NCI-H2107 (cell line): ENCODE measurements around the gene KIF11.

Experiments
- DNase-seq: peaks from one replicate; lab custom pipeline; 2025; lab: John Stamatoyannopoulos, UW

The KIF11 gene

DNA sequence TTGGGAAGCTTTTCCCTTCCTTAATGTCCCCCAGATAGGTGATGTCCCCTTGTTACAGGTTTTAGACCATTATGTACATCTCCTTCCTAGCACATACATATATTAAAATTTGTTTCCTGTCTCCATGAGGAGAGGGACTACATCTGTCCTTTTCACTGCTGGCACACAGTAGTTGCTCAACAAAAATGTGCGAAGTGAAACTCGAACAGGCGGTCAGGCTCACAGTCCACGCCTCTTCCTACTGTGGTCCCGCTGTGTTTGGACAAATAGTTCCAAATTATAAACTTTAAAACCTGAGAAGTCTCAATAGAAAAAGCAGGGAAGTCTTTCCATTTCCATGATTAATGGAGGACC lies 95.6 kb downstream of the KIF11 start:
- DNase-seq = no peak

DNA sequence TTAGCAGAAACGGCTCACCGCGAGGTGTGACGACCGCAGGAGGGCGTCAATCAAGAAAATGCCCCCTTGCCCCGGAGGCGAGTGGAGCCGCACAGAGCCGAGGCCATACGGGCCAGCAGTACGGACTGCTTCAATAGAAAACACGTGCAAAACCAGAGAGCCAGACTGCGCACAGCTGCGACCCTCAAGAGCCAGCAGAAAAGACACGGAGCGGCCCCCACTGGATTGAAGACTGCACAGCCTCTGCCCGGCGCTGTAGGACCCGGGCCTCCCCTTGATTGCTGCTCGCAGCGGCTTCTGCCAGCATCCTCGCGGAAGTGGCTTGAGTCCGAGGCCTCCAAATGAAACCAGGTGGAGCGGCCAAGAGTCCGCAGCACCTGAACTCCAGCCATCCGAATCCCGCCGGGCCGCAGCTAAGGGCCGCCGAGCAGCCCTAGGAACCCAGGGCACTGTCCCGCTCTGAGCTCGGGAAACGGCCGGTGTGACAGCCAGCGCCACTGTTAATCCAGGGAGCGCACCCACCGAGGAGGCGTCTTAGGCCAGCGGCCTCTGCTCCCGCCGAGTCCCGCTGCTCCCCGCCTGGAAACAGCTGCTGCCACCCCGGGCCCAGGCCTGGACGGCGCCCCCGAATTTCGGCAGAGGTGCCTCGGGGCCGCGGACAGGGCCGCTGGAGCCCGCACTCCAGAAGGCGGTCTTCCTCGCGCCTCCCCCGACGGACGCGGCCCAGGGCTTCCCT lies 96.2 kb downstream of the KIF11 start:
- no peak for DNase-seq

DNA sequence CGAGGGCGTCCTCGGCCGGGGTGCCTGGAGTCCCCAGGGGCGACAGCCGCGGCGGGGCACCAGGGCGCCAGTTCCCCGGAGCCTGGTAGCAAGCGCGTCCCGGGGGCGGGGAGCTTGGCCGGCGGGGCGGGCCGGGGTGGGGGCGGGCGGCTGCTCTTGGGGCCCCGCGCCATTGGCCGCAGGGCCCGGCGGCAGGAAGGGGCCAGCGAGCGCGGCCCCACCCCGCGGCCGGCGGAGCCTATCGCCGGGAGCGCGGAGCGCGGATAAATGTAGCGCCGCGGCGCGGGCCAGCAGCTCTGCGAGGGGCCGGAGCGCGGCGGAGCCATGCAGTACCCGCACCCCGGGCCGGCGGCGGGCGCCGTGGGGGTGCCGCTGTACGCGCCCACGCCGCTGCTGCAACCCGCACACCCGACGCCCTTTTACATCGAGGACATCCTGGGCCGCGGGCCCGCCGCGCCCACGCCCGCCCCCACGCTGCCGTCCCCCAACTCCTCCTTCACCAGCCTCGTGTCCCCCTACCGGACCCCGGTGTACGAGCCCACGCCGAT lies 96.8 kb downstream of the KIF11 start, which contains the start of gene HHEX:
TSS of gene HHEX (plus strand) at position 293 of the 548 bp plus-strand sequence. CDS start at position 325, 32 bp downstream.
- no peak for DNase-seq

DNA sequence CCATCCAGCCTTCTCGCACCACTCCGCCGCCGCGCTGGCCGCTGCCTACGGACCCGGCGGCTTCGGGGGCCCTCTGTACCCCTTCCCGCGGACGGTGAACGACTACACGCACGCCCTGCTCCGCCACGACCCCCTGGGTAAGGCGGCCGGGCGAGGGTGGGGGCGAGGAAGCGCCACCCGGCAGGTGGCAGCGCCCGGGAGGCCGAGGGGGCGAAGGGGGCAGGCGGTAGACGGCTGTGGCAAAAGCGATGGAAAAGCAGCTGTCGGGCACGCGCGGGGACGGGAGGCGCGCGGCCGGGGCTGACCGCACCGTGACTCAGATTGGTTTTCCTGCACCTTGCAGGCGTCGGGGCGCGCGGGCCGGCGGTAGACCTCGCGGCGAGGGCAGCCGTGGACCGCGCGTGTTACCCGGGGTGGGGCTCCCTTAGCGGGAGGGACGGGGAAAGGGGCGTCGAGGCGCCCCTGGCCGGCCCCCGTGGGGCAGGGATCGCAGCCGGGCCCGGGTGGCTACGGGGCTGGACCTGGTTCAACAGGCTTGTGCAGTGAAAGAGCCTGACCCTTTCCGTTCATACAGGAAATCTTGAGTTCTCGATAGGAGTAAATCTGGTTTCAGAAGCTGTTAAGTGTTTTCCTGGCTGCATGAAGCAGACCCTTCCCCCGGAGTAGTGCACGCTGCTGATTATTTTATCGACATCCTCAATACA lies 97.4 kb downstream of the KIF11 start:
- DNase-seq = no peak

DNA sequence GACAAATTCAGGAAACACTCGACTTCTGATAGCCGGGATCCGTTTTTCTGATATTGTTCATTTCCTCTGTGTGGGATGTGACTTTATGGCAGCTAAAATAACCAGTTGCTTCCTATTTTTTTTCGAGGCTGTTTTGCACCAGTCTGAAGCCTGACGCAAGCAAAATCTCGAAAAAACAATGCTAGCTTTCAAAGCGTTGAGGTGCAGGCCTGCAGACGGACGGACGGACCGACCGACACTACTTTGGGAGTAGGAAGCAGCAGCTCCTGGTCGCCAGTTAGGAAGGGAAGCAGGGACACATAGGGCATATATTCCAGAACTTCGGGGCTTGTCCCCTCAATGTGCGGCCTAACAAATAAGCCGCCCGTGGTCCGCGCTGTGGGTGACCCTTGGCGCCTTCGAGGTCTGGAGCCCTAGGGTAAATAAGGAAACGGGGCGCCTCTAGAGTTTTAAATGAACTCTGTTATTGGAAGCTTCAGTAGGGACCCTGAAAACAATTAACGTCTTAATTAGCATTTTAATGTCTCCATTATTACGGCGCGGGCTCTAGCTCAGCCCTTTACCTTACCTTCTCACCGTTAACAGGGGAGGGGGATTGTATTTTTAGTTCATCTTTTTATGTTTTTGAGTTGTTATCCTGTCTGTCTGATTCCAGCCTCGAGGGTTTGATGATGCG lies 98.1 kb downstream of the KIF11 start:
- DNase-seq = no peak

DNA sequence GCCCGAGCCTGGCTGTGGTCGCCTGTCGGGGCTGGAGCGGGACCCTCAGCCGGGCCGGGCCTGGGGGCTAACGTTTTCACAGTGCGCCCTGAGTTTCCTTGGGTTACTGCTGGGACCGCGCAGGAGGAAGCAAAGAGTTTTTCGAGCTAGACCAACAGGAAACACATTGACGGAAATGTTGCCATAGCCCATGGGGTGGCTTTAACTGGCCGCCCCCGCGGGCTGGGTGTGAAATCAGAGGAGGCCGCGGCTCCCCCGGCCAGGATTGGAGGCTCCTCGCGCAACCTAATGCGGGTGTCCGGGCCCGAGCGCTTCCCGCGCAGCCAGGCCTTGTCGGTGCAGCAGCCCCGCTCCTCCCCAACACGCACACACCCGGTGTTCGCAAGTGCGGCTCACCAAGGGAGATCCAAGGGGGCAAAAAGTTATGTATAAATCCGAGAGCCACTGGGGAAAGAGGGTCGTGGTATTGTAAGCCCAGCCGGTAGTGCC lies 98.7 kb downstream of the KIF11 start:
- no peak for DNase-seq

DNA sequence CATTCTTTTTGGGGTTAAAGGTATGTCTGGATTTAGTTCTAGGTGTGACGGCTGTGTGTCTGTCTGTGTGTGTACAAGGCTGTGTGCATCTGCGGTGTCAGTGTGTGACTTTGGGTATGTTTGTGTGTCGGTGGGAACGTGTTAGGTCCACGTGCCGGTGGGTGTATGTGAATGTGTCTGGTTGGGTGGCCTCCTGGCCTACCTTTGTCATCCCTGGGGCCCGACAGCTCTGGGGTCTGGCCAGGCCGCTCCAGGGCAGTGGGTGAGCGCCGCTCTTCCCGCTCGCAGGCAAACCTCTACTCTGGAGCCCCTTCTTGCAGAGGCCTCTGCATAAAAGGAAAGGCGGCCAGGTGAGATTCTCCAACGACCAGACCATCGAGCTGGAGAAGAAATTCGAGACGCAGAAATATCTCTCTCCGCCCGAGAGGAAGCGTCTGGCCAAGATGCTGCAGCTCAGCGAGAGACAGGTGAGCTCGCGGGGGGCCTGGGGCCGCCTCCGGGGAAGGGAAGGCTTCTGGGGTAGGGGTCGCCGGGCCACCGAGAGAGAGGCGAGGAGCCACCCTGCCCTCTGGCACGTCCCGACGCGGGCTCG lies 99.2 kb downstream of the KIF11 start:
- DNase-seq = no peak

DNA sequence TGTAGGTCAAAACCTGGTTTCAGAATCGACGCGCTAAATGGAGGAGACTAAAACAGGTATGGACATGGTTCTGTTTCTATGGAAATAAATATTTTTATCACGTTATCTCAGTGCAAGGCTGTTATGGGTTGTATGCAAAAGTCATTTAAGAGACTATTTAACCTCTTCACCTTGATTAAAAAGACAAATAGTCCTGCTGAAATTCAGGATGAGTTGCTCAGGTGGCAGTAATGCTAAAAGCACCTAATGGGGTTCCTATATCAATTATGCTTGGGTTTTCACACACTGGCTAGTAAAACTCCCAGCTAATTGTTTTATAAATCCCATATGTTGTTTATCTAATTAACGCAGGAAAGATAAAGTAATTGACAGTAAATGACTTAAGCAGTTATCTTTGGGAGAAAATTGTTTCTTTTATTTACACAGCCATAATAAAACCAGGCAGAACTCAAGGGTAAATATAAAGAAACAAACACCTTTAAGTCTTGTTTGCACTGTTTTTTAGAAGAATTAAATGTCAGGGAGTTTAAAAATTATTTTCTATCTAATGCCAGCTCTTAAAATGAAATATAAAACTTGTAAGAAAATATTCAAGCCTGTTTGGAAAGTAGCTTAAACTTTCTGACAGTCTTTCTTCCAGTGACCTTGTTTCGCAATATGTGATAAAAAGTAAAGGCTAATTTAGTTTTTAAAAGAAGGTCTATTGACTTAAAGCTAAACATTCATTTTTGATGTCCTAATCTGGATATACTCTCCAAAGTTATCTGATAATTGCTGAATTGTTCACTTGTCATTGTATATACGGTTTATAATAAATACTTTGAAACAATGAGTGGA lies 100.0 kb downstream of the KIF11 start:
- DNase-seq = no peak

DNA sequence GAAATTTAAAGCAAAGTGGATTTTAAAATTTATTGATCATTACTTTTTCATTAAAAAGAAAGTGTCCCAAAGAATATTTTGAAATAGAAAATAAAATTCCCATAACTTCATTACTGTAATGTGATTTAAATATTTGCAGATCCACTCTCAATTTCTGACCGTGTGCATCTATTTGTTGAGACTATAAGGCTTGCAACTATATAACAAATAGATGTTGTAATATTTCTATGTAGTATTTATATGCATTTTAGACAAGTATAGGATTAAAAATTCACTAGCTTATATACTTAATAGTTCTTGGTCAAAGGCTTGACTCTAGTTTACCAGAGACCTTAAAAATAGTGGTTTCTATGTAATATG lies 100.6 kb downstream of the KIF11 start:
- no peak for DNase-seq

DNA sequence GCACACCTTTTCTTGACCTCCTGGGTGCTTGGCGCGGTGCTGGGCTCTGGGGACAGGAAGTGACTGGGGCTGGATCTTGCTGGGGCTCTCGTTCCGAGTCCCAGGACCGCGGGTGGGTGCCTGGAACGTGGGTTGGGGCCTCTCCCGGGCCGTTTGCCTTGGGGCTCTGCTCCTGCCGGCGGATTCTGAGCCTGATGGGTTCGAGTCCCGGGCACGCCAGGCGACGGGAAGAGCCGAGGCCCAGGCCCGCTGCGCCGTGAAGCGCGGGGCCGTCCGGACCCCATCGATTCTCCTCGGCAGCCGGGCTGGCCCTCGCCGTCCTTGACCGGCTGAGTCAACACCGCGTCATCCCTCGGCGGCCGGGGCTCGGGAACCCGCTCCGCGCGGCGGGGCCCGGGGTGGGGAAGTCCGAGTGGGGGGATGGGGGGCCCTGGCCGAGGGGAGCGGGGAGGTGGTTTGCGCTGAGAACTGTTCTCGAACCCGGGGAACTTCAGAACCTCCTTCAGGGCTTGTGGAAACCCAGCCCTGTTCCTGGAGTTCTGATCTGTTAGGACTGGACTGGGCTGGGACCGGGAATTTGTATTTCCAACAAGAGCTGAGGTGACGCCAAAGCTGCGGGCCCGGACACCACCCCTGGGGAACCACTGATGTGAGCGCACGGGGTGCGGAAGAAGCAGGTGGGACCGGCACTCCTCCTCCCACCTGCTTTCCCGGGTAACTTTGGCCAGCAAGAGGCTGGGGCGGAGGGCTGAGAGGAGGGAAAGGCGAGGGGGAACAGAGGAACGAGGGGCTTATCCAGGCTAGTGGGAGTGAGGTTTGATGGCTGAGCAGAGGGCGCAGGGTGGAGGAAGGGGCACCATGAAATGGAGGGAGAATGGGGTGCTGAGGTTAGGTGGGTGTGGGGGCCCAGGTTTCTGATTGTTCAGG lies 103.0 kb downstream of the KIF11 start:
- no peak for DNase-seq

DNA sequence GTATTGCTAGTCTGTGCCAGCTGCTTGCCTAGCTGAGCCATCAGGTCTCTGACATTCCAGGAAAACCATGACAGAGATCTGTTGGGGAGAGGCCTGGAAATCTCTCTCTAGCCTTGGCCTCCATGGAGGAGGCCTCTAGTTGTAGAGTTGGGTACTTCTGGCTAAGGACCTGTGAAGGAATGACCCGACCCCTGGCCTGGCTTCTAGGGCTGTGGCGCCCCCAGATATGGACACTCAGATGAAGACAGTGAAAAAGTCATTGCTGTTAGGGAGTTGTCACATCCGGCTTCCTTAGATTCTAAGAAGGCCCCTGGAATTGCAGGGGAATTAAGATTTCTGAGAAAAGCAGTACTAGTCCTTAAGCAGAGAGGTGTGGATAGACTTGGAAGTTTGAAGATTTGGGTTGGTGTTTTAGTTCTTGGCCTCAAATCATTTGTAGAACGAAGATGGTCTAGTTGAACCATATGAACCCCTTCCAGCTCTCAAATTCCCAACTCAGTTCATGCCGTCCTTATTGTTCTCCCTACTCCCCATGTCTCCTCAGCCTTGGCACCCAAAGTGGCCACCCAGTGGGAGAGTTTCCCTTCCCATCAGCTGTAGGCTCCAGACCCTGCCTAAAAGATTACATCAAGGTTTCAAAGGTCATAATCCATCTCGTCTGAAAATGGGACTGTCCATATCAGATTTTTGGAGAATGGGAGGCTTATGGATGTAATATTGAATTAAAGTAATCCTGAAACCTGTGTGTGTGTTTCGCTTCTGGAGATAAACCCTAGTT lies 103.9 kb downstream of the KIF11 start:
- no peak for DNase-seq

DNA sequence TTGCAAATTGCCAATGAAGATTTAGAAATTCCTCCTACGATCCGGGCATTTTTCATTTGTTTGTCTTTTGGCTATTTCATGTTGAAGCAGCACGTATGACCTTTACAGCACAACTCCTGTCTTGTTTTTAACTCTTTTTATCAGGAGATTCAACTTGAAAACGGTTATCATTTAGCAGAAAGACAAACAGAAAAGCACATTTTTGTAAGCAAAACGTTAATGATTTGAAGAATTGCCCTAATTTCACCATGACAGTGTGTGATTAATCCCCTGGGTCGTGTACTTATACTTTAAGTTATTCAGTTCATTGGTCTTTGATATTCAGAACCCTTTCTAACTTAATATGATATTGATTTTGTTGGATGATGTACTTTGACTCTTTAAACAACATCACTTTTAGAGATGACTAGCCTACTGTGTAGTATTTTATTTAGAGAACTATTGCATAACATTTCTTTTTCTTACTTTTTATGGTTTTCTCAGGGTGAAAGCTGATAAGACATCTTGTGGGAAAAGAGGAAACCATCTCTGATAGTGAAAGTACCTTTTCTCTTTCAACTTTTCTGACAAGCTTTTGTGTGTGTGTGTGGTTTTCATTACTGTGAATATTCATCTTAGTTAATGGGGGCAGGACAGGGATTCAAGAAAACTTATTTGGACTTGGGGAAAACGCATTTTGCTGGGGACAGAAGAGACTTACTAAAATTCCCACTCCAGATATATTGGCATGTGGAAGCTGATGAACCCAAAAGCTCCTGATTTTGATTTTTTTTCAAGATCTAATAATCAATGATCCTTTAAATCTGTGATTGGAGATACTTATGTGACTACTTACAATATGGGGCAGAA lies 105.0 kb downstream of the KIF11 start:
- no peak for DNase-seq

DNA sequence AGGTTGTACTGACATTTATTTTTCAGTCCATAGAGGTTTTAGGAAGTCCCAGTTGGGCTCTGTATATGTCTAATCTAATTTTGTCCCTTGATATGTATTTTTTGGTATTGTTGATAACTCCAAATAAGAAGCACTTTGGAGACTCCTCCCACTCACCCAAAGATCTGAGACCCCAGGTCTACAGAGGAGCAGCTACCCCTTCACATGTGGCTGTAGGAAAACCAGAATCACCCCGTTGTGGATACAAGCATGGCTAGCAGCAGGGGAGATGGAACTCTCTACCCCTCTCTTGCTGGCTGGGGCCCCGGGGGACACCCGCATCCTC lies 106.2 kb downstream of the KIF11 start:
- DNase-seq = no peak

DNA sequence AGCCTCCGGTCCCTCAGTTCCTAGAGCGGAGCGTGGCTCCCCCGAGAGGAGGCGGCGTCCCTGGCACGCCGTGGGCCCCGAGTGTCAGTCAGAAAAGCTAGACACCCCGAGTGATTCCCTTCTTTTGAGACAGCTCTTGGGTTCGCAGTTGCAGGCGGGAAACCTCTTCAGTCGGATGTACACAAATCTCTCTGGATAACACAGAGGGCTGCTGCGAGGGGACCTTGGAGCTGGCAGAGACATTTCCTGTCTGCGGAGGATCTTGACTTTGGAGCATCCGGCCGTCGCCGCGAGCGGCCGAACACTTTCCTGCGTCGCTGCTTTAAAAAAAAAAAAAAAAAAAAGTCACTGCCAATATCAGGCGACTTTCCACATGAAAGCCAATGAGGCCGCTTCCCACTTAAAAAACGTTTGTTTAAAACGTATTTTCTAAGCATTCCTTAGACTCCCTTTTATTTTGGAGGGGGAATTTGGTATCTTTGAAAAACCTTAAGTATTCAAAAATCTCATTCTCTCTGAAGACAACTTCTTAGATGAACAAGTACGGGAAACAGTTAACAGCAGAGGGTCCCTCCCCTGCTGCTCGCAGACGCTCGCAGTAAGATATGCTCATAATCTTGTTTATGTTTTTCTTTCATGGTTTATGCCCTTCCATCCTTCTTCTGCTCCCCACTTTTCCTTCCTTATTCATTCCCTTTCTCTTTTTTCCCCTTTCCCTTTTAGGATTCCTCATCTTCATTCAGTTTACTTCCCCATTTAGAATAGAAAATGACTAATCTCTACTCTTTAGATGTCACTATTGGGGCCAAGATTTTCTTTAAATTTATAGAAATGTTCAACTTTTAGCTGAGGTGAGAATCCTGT lies 106.8 kb downstream of the KIF11 start:
- DNase-seq = no peak

DNA sequence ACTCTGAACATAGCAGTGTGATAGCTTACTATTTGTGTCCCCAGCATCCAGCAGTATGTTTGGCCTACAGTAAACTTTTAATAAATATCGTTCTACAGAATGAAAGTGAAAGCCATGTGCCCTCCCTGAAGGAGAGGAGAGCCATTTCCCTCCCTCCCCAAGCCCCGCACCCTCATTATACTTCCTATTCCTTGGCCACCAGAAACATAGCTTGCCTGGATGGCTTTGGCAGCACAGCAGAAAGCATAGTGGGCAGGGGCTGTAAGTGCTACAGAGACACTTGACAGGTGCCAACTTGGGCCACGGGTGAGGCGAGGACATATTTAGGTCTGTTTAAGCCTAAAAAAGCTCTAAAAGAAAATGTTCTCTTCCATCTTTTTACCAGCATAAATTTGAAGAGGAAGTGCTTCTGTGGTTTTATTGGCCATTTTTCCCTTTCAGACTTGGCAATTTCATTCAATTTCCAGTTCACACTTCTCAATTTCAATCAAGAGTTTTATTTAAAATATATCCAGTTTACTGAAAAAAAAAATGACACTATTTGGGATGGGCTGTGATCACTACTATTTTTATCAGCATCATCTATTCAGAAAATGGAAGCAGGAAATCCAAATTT lies 109.5 kb downstream of the KIF11 start:
- no peak for DNase-seq
